OCI-LY1 (cell line): ENCODE measurements around the gene S100A11.

Source experiments
- CTCF ChIP-seq: fragments of 200-600 bp; sonication (generic), shearing (Covaris generic); IDR thresholded peaks from 2 replicates; pipeline ENCODE4 v1.5.1; 2017; ENCODE audit warnings: mild to moderate bottlenecking, antibody characterized with exemption, low read length, moderate library complexity, mixed read lengths
- EZH2 ChIP-seq: fragments of 200-600 bp; sonication (generic), shearing (Covaris generic); IDR thresholded peaks from 2 replicates; pipeline ENCODE4 v1.8.0; 2017; ENCODE audit warnings: borderline replicate concordance, mixed run types, mild to moderate bottlenecking, antibody characterized with exemption, low read length, moderate library complexity, mixed read lengths

GRCh38 chr1:152042030-152042429 is 5.2 kb upstream of the S100A11 start:
- TF ChIP-seq CTCF (no peak), EZH2 (no peak)
